K562 (cell line): ENCODE results near the gene MACROH2A2. TPM values are rescaled to one million over a fixed set of nuclear protein-coding genes. Genes with fewer than 3 reads are reported as not detected.
A peak's percentile ranks its signal among the peaks of the same experiment; 100 is the strongest.

Source experiments
- ATAC-seq: fragments of 200-7000 bp; cut with Tn5 transposase; 3 replicates; pipeline ENCODE4 v1.9.1; 2020; ENCODE audit warnings: moderate library complexity
- BruUV-seq: library from RNA; stranded (reverse); fragments of 400-500 nt; replicated peaks from 2 replicates; lab custom pipeline; 2021; lab: Mats Ljungman, UMichigan
- CTCF ChIA-PET: fragments of 300-600 bp; formaldehyde crosslinking; extraction: SDS; loops from one replicate; lab custom pipeline; 2021; ENCODE audit warnings: low intra/inter-chr PET ratio; lab: Yijun Ruan, JAX
- POLR2A ChIA-PET: fragments of 300-600, 350-650 bp; sonication (Branson Sonifier 250); formaldehyde crosslinking; extraction: SDS; loops from one replicate; lab custom pipeline; 2021; ENCODE audit warnings: antibody characterized with exemption, inconsistent platforms; lab: Yijun Ruan, JAX
- DNase-seq, 4 experiments: peaks; one replicate each; pipeline versions ENCODE4 v3.0.0 to v3.0.0-alpha.2; 2011 to 2018; ENCODE audit warnings: low spot score in 3 of 4, mixed read lengths in 3 of 4; ENCODE audit errors: extremely low read depth in 1 of 4
- FAIRE-seq: peaks from 2 replicates; lab custom pipeline; 2011; peaks lifted over from hg19 to GRCh38; lab: Jason Lieb, UNC
- H2AFZ ChIP-seq: 2 replicates; pipeline ENCODE4 v1.6.0; 2011; ENCODE audit warnings: low read depth, low read length, control low read depth, inconsistent platforms
- H3K27ac ChIP-seq: fragments of 200-600 bp; 3 replicates; pipeline ENCODE4 v1.8.0; 2011; ENCODE audit warnings: low read depth, mild to moderate bottlenecking, control low read depth, inconsistent platforms, low read length, moderate library complexity, mixed read lengths; ENCODE audit errors: extremely low read depth
- H3K27me3 ChIP-seq, 2 experiments: fragments of 300-600 bp in 1 of 2; 2 replicates in 1 of 2; 3 replicates in 1 of 2; pipeline versions ENCODE4 v1.6.0 to v1.8.0; 2011; ENCODE audit warnings: inconsistent platforms in 2 of 2, low read length in 2 of 2, mild to moderate bottlenecking in 1 of 2, mixed read lengths in 1 of 2, moderate library complexity in 1 of 2; ENCODE audit not compliant: control insufficient read depth in 2 of 2, insufficient read depth in 2 of 2
- H3K36me3 ChIP-seq: fragments of 300-600 bp; 3 replicates; pipeline ENCODE4 v1.8.0; 2011; ENCODE audit warnings: mild to moderate bottlenecking, low read length, inconsistent platforms; ENCODE audit not compliant: control insufficient read depth, insufficient read depth
- H3K4me1 ChIP-seq, 2 experiments: fragments of 200-600 bp in 1 of 2; replicated peaks in 1 of 2; 2 replicates in 1 of 2; 3 replicates in 1 of 2; pipeline versions ENCODE4 v1.5.1 to v1.8.0; 2011; ENCODE audit warnings: inconsistent platforms in 2 of 2, low read length in 2 of 2, mild to moderate bottlenecking in 1 of 2, mixed read lengths in 1 of 2, moderate library complexity in 1 of 2; ENCODE audit not compliant: control insufficient read depth in 2 of 2, insufficient read depth in 2 of 2
- H3K4me2 ChIP-seq: 2 replicates; pipeline ENCODE4 v1.6.1; 2011; ENCODE audit warnings: low read length, control low read depth, inconsistent platforms, mixed read lengths; ENCODE audit not compliant: insufficient read depth
- H3K4me3 ChIP-seq: fragments of 200-600 bp; sonication (generic), shearing (Covaris generic); 2 replicates; pipeline ENCODE4 v1.5.1; 2016; ENCODE audit warnings: control low read depth, inconsistent platforms
- H3K79me2 ChIP-seq: fragments of 200-600 bp; 3 replicates; pipeline ENCODE4 v1.8.0; 2011; ENCODE audit warnings: low read length, inconsistent platforms; ENCODE audit not compliant: control insufficient read depth, insufficient read depth
- H3K9ac ChIP-seq, 2 experiments: 2 replicates each; pipeline versions ENCODE4 v1.6.0 to v1.6.1; 2011; ENCODE audit warnings: low read depth in 2 of 2, low read length in 2 of 2, control low read depth in 1 of 2, inconsistent platforms in 1 of 2, mild to moderate bottlenecking in 1 of 2, mixed read lengths in 1 of 2; ENCODE audit not compliant: insufficient read depth in 1 of 2
- H3K9me1 ChIP-seq: one replicate; pipeline ENCODE4 v1.6.0; 2011; ENCODE audit warnings: inconsistent platforms, mild to moderate bottlenecking, low read length, moderate library complexity; ENCODE audit not compliant: control insufficient read depth, insufficient read depth
- H3K9me3 ChIP-seq: replicated peaks from 2 replicates; pipeline ENCODE4 v1.5.1; 2011; ENCODE audit warnings: low read depth, low read length, inconsistent platforms; ENCODE audit not compliant: control insufficient read depth, insufficient read depth
- H4K20me1 ChIP-seq: replicated peaks from 2 replicates; pipeline ENCODE4 v1.6.1; 2011; ENCODE audit warnings: low read length, inconsistent platforms, mixed read lengths; ENCODE audit not compliant: control insufficient read depth, insufficient read depth
- FIP1L1 ChIP-seq: fragments of 200-400 bp; formaldehyde crosslinking; IDR thresholded peaks from 2 replicates; pipeline ENCODE4 v1.6.1; 2018; ENCODE audit warnings: mild to moderate bottlenecking, low read depth, low read length; ENCODE audit not compliant: poor library complexity, severe bottlenecking
- SOX6 ChIP-seq: fragments of 450-650 bp; IDR thresholded peaks from 2 replicates; pipeline ENCODE4 v1.6.1; 2014; ENCODE audit warnings: mild to moderate bottlenecking
- USF2 ChIP-seq: sonication (generic); formaldehyde crosslinking; IDR thresholded peaks from 2 replicates; pipeline ENCODE4 v1.5.0; 2020; ENCODE audit warnings: missing genetic modification reagents
- WGBS: fragments of 100-300 bp; shearing (Covaris generic); methylation state at CpG from one replicate; pipeline ENCODE4 v1.1.6; 2016; ENCODE audit warnings: low coverage, mixed read lengths; ENCODE audit not compliant: insufficient coverage; ENCODE audit errors: missing lambda C conversion rate; 5-methylcytosine and 5-hydroxymethylcytosine counted together
- in situ Hi-C: fragments of 300-500 bp; cut with MboI; formaldehyde crosslinking; loops from 4 replicates; pipeline ENCODE4 v1.15.0; 2018; ENCODE audit warnings: inconsistent platforms, mixed read lengths
- intact Hi-C: fragments of 100-400 bp; cut with micrococcal nuclease; formaldehyde crosslinking; loops from 2 replicates; pipeline ENCODE4 v1.14.2; 2022
- polyA plus RNA-seq, 8 experiments: library from polyadenylated mRNA; depleted of rRNA in 4 of 8; stranded (reverse) in 5 of 8; unstranded in 3 of 8; fragments of >200 nt; fragmentation: Nextera tagmentation in 2 of 8; fragmentation: Illumina TruSeq in 1 of 8; extraction: Ambion mirVana in 2 of 8; extraction: Trizol in 1 of 8; gene quantifications; 2 replicates each; pipeline versions ENCODE4 v1.2.1 to v1.2.3, GENCODE V29; 2011 to 2014; ENCODE audit warnings: inconsistent platforms in 1 of 8, missing spikeins in 1 of 8
- total RNA-seq, 7 experiments: library from RNA; depleted of rRNA in 6 of 7; stranded (reverse); fragments of >200 nt in 6 of 7; fragmentation: Illumina TruSeq in 2 of 7; extraction: Trizol in 2 of 7; gene quantifications; 2 replicates each; pipeline versions ENCODE4 v1.2.1 to v1.2.3, GENCODE V29; 2011 to 2021; ENCODE audit warnings: low replicate concordance in 1 of 7

The MACROH2A2 gene
- total and polyA plus RNA-seq, 9 of the 15 experiments (the other 6 are each of a cell fraction or from before 2014, with no cell fraction given): 0.07 TPM; not detected in 8

DNA sequence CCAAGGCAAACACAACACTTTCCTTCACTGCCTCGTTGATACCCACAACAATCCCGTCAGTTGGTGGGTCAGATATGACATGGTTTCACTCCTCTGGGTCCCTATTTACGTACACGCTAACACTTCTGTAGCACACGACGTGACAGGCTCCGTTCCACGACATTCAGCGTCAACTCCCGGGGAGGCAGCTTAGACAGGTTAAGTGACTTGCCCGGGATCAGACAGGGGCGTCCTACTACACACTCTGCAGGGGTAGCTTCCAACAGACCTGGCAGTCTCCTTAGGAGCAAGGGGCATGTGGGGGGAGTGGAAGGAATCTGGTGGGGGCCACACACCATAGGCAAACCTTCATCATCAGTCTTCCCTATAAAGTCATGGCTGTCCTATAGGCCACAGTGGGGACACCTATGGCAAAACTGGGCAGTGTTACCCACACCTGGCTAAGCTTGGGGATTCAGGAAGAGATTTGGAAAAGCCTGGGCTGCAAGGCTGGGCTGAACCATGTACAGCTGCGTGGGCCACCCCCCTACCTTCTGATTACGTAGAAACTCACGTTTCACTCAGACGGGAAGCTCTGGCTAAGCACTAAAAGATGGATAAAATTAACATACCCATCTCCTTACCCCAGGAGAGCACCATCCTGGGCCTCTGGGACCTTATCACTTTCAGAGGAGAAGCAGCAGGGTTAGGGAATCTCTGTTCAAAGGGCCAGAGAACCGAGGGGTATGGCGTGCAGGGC lies 91.9 kb downstream of the MACROH2A2 start:
- Histone ChIP-seq H3K4me1 (peaks cover 0 to 11% of the 10 kb centered on the region in 2 experiments; a peak in 2 of 5 replicates), H3K79me2 (no peaks in the 10 kb centered on the region), H3K4me2 (no peak overlapping the region), H3K9me3 (peaks cover 6% of the 10 kb centered on the region), H3K9ac (no peak overlapping the region), H3K36me3 (peaks cover 55% of the 10 kb centered on the region; the same call in 2 of the 3 replicates), H2AFZ (no peak overlapping the region), H4K20me1 (0 out of 2 replicates have a peak, but pooled peaks cover 11% of the 10 kb centered on the region), H3K27ac (no peak overlapping the region), H3K27me3 (no peaks in the 10 kb centered on the region), H3K9me1 (peaks cover 3% of the 10 kb centered on the region), H3K4me3 (no peak overlapping the region)
- no peak for DNase-seq
- in situ Hi-C loops: no loop called here
- ATAC-seq: no peak
- no peak for TF ChIP-seq USF2
- CTCF ChIA-PET: no interaction called here
- intact Hi-C loops: no loop called here
- POLR2A ChIA-PET: interaction anchor here (1.6 kb wide), 1 partner anchor 13 kb away, joined by 5 read pairs; no protein-coding TSS in a partner anchor
- FAIRE-seq: no peak
- BruUV-seq: no TSS peak
- WGBS: 86% methylated on average over 18 of the region's 18 CpGs

- ChIA-PET CTCF (no interaction called here), POLR2A (interaction anchor here (1.6 kb wide), 1 partner anchor 12 kb away, joined by 5 read pairs; no protein-coding TSS in a partner anchor)
- intact Hi-C loops (no loop called here), in situ Hi-C loops (no loop called here)
- Histone ChIP-seq H3K27ac (no peak overlapping the region), H3K4me3 (no peak overlapping the region), H3K9ac (no peak overlapping the region), H3K79me2 (no peaks in the 10 kb centered on the region), H3K27me3 (no peaks in the 10 kb centered on the region), H4K20me1 (0 out of 2 replicates have a peak, but pooled peaks cover 11% of the 10 kb centered on the region), H3K4me1 (peaks cover 0 to 7% of the 10 kb centered on the region in 2 experiments; a peak in 2 of 5 replicates), H3K9me3 (peaks cover 6% of the 10 kb centered on the region), H2AFZ (no peak overlapping the region), H3K36me3 (peaks cover 57% of the 10 kb centered on the region), H3K4me2 (no peak overlapping the region), H3K9me1 (peaks cover 3% of the 10 kb centered on the region)
- FAIRE-seq (no peak), DNase-seq (no peak), ATAC-seq (no peak)
- no peak for TF ChIP-seq SOX6
- TF ChIP-seq FIP1L1: peak; percentile 30
- 96% methylated on average over 26 of the region's 28 CpGs for WGBS
- BruUV-seq: no TSS peak
Measured at GRCh38 chr10:70145166-70145665, 92.6 kb downstream of the MACROH2A2 start.
